GM18951 (cell line): Measurements from ENCODE around the gene LMAN1L.

Experiments
- POLR2A ChIP-seq: IDR thresholded peaks from 4 replicates; pipeline ENCODE4 v1.6.1; 2011; ENCODE audit warnings: mild to moderate bottlenecking; ENCODE audit not compliant: insufficient read length, insufficient read depth; ENCODE audit errors: extremely low read depth
- in situ Hi-C: fragments of 300-500 bp; cut with MboI; formaldehyde crosslinking; loops from one replicate; pipeline ENCODE4 v1.12.0; 2022; ENCODE audit warnings: low sequenced_read_pairs, mixed read lengths, inconsistent platforms; ENCODE audit not compliant: unreplicated experiment

LMAN1L gene

DNA sequence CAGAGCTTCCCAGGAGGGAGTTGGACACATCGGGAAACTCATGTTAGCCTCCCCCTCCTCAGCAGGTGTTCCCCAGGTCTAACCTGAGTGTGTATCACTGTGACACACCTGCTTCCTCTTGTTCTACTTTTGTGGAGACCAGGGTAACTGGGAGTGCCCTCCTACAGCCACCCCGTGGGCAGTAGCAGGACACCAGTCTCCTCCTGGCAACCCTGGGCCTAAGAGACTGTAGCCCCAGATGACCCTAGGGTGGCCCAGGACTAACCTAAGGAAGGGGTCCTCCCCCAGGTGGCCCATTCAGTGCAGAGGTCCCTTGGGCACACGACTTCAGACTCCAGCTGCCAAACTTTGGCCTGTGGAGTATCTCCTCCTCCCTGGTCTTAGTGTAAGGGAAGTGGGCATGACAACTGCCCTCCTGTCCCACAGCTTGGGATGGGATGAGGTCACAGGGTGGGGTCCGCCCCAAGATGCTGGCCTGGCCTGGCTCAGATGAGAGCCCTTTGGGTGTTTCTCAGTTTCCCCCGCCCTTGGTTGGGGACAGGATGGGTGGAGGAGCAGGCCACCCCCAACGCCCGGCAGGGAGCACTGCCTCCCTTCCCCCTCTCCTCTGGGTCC lies 26.0 kb upstream of the LMAN1L start:
- TF ChIP-seq POLR2A, result no peak
- in situ Hi-C loops, result no loop called here

DNA sequence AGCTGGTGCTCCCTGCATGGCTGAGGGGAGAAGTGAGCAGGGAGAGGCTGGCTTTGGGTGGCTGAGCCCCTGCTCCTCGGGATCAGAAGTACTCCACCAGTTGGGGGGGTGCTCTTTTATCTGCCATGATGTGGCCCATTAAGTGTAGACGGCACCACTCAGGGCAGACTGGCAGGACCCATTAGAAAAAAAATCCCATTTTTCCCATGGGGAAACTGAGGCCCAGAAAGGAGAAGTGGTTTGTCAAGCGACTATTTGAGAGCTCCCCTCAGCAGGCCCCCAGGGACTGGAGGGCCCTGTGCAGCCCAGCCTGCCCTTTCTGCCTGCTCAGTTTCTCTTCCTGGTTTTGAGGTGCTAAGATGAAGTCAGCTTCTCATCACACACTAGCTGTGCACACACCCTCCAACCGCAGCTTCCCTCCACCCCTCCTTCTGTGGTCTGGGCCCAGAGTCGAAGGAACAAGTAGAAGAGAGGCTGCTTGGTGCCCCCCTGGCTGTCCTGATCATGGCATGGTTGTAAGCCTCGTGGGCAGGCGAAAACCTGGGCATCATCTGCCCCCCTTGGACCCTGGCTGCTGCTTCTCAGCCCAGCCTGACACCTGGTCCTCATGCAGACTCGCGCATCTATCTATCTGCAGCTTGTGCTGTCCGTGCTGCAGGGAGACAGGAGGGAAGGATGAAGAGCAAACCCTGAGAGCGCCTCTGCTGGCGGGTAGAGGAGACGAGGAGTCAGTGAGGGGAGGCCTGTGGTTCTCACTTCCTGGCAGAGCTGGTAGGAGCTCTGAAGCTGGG lies 25.2 kb upstream of the LMAN1L start:
- in situ Hi-C loops, result no loop called here
- TF ChIP-seq POLR2A, result no peak

DNA sequence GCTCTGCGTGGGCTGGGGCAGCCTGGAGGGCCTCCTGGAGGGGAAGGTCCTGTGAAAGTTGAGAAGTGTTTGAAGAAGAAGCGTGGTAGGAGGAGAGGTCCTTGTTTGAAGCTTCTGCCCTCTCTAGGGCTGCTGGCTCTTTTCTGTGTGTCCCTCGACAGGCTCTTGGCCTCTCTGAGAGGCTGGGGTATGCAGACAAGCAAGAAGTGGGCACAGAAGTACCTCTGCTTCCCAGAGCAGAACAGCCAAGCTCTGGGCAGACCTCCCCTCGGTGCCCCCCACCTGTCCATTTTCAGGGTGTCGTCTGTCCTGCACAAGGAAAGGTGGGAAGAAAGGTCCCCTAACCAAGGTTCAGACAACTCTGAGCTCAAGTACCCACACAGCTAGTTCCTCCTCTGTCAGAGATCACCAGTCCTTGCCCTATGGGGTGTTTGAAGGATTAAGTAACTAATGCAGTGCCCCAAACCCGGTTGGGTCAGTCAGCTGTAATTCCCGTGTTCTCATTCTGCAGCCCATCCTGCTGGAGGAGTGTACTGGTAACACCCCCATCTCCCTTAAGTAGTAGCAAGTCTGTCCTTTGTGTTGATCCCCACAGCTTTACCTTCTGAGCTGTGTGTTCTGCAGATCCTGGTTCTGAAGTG lies 24.5 kb upstream of the LMAN1L start:
- TF ChIP-seq POLR2A, result no peak

DNA sequence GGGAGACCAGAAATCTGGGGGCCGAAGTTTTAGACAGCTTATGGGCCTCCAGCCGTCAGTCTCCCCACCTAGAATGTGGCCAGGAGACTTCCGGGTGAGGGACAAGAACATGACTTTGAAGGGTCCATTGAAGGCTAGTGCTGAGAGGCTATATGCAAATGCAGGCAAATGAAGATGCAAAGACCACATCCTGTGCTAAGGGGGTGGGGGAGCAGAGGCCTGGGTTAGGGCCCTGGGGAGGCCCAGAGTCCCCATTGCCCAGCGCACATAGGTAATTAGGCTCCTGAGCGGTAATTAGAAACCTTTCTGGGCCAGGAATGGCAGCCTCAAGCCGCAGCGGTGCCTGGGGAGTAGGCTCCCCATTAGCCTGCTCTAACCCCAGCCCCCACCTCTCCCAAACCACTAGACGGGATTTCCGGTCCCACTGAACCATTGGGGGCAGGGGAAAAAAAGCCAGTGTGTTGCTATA lies 23.9 kb upstream of the LMAN1L start:
- in situ Hi-C loops, result no loop called here
- TF ChIP-seq POLR2A, result peak; percentile 85

More for the DNA sequence above, 24.5 kb upstream of the LMAN1L start:
- in situ Hi-C loops, result no loop called here

DNA sequence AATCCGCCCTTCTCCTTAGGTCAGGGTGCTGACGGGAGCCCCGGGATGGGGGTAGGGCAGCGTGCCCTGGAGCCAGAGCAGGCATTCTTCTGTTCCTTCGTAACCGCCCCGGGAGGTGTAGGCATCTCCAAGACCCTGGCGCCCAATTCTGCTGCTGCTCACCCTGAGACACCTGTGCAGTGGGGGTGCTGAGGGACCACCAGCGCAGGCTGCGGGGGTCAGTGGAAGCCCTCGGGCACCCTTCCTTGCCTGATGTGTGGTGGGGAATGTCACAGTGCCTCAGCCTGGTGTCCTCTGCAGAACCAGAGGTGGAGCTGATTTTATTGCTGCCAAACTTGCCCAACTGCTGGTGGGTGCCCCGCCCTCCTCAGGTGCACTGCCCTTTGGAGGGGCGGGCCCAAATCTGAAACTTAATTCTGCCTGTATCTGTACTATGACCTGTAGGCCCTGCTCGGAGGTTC lies 23.4 kb upstream of the LMAN1L start:
- peak; percentile 60 for TF ChIP-seq POLR2A

DNA sequence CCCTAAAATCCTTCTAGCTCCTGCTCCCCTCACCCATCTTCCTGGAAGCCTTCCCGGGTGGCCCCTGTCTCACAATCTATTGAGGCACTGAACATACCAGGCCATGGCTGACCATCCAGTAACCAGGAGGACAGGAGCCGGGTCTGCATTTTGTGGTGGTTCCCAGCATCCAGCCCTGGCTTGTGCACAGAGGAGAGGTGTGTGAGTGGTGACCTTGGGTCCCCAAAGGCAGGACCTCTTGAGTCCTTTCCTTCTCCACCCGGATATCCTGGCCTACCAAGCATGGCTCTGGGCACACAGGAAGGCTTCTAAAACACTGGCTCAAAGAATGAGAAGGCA lies 22.9 kb upstream of the LMAN1L start:
- in situ Hi-C loops, result no loop called here
- TF ChIP-seq POLR2A, result no peak

More for the DNA sequence above, 23.4 kb upstream of the LMAN1L start:
- in situ Hi-C loops, result no loop called here

DNA sequence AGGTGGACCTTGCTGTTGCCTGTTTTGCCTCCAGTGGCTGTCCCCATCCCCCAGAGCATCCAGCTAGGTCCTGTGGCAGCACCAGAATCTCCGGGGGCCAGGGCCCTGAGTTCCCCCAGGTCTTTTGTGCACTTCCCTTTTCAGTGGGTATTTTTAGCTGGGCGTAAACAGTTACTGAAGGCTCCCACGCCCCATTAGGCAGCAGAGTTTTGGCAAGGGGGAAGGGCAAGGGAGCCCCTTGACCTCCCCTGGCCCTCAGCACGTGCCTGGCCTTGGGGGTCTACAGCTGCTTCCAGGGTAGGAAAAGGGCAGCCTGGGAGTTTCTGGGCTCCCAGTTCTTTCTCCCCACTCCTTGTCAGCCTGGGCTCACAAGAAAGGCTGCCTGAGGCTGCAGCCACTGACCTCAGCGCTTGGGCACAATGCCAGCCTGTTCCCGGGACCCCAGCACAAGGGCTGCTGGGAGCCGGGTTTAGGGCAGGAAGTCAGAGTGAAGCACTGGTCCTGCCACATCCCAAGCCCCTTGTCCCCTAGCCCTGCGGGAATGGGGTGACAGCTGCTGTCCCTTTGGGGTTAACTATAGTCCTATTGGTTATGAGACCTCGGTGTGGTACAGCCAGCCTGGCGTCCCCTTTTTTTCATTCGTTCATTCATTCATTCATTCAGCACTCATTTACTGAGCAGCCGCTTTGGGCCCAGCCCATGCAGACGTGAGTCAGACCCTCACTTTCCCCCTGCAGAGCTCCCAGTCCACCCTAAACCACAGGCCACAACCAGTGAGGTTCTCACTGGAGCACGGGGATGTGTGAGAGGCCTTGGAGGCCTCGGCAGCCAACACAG lies 22.3 kb upstream of the LMAN1L start:
- in situ Hi-C loops, result no loop called here
- TF ChIP-seq POLR2A, result no peak

DNA sequence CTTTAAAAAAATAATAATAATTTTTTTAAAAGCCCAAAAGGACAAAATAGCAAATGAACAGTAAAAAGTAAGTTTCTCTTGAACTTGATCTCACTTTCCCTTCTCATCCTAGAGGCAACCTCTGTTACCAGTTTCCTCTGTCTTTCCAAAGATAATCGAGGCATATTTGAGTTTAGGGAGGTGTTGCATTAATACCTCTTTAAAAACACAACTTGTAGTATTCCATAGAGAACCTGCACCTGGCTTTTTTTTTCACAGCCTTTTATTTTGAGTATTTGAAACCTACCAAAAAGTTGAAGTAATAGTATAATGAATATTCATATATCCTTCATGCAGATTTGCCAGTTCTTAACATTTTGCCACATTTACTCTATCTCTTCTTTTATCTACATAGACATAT lies 21.6 kb upstream of the LMAN1L start:
- in situ Hi-C loops, result no loop called here
- no peak for TF ChIP-seq POLR2A

DNA sequence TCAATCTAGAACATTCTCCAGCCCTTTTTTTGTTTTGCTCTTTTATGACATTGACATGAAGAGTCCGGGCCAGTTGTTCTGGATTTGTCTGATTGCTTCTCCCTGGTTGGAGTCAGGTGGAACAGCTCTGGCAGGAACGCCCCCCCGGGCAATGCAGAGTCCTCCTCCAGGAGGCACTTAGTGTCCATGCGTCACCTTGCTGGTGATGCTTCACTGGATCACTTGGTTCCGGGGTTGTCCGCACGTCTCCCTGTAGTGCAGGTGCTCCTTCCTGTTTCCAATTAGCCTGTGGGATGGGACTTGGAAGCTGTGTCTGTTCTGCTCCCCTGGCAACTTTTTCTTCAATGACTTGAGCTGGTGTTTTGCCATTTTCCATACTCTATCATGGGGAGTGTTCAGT lies 21.0 kb upstream of the LMAN1L start:
- in situ Hi-C loops, result no loop called here
- TF ChIP-seq POLR2A, result no peak

DNA sequence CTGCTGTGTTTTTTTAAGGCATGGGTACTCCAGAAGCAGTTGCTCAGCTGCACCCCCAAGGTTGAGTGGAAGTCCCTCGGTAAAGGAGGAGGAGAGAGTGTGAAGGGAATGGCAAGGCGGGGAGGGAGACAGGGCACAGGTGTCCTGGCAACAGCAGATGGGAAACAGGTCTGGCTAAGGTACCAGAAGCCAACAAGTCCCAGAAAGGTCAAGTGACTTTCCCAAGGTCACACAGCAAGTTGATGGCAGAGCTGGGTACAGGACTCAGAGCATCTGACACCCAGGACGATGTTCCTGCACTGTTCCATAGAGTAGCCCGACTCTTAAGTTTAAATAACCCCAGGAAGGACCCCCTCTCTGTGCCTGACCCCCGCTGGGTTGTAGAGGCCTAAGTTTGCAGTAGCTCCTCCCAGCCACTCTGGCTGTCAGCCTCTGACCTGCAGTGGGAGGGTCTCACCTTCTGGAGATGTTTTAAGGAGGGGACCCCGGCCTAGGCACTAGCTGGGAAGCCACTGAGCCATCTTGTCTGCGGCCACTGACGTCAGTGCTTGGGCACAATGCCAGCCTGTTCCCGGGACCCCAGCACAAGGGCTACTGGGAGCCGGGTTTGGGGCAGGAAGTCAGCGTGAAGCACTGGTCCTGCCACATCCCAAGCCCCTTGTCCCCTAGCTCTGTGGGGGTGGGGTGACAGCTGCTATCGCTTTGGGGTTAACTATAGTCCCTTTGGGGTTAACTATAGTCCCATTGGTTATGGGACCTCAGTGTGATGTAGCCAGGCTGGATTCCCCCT lies 20.2 kb upstream of the LMAN1L start:
- TF ChIP-seq POLR2A, result no peak
- in situ Hi-C loops, result no loop called here

DNA sequence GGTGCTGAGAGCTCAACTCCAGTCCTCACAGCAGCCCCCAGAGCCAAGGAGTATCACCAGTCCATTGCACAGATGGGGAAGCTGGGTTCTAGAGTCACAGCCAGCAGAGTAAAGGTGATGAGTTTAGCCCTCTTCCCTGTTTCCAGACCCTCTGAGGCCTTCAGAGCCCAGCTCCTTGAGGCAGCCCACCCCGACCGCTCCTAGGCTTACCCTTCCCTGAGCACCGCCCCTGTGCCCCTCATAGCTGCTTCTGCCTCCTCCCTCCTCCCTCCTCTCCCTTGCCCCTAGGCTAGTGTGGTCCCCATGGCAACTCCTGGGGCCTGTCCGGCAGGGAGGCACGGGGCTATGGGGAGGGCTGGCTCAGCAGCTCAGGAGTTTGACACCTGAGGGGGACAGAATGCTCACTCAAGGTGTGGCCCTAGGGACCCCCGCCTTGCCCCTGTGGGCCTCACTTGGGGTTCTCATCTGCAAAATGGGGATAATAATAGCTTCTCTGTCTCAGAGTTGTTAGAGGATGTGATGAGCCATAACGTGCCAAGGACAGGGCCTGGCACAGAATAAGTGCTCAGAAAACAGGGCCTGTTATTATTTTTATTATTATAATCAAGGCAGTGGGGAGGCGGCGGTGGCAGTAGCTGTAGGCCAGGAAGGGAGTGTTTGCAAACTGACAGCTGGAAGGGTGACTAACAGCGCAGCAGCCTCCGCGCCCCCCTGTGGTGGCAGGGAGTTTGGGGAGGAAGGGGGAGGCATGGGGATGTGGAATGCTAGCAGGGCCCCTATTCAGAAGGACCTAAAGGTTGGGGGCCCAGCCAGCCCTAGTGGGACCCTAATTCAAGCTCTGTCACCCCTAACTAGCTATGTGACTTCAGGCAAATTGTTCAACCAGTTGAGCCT lies 19.3 kb upstream of the LMAN1L start:
- in situ Hi-C loops, result no loop called here
- TF ChIP-seq POLR2A, result no peak
